Esophagus (tissue), 2 donors: Measurements from ENCODE around the gene ABR. TPM values are rescaled to one million over a fixed set of nuclear protein-coding genes. Genes with fewer than 3 reads are reported as not detected.

Experiments
- H3K27ac ChIP-seq, 2 donors: one replicate each; pipeline ENCODE4 v1.5.1; 2013; ENCODE audit warnings: low read depth in 2 of 2, mild to moderate bottlenecking in 2 of 2, inconsistent platforms in 1 of 2, low read length in 1 of 2, moderate library complexity in 1 of 2
- H3K27me3 ChIP-seq, 2 donors: one replicate each; pipeline ENCODE4 v1.6.1; 2013; ENCODE audit warnings: low read length in 2 of 2, control low read depth in 1 of 2, mild to moderate bottlenecking in 1 of 2; ENCODE audit not compliant: insufficient read depth in 2 of 2, control insufficient read depth in 1 of 2
- H3K36me3 ChIP-seq, 2 donors: one replicate each; pipeline ENCODE4 v1.6.1; 2013; ENCODE audit warnings: low read length in 1 of 2; ENCODE audit not compliant: control insufficient read depth in 2 of 2, insufficient read depth in 2 of 2
- H3K4me1 ChIP-seq, 2 donors: one replicate each; pipeline ENCODE4 v1.6.1; 2013; ENCODE audit warnings: low read length in 1 of 2; ENCODE audit not compliant: control insufficient read depth in 2 of 2, insufficient read depth in 2 of 2
- H3K4me3 ChIP-seq, 2 donors: one replicate each; pipeline ENCODE4 v1.5.1; 2013; ENCODE audit warnings: low read length in 2 of 2, mild to moderate bottlenecking in 2 of 2, low read depth in 1 of 2, moderate library complexity in 1 of 2
- H3K9me3 ChIP-seq, 2 donors: one replicate each; pipeline ENCODE4 v1.6.1; 2013; ENCODE audit warnings: mild to moderate bottlenecking in 2 of 2, low read depth in 1 of 2, low read length in 1 of 2, moderate library complexity in 1 of 2; ENCODE audit not compliant: control insufficient read depth in 2 of 2, insufficient read depth in 1 of 2
- WGBS, 2 donors: extraction: QIAGEN DNeasy Blood & Tissue Kit; methylation state at CpG; one replicate each; pipeline ENCODE4 v1.1.7; 2013; 5-methylcytosine and 5-hydroxymethylcytosine counted together
- polyA plus RNA-seq, 2 donors: library from polyadenylated mRNA; stranded (reverse); fragments of 200-250 nt; gene quantifications; one replicate each; pipeline ENCODE4 v1.2.3, GENCODE V29; 2013
- donor health status: healthy with polysubstance abuse.
- donor health status: Bipolar disorder and iron deficiency.

ABR gene
- polyA plus RNA-seq, 2 donors, result 48.6 to 57.7 TPM

GRCh38 chr17:1165836-1166235 is 13.9 kb downstream of the ABR start:
- Histone ChIP-seq H3K9me3 (no peaks in the 10 kb centered on the region), H3K4me1 (no peaks in the 10 kb centered on the region), H3K27ac (no peak overlapping the region), H3K27me3 (no peaks in the 10 kb centered on the region), H3K4me3 (no peak overlapping the region), H3K36me3 (no peaks in the 10 kb centered on the region)
- 85 to 92% methylated on average over 19 of the region's 19 CpGs for WGBS, 2 donors

GRCh38 chr17:1164935-1165556 is 14.7 kb downstream of the ABR start:
- no peaks in the 10 kb centered on the region for H3K9me3 ChIP-seq
- WGBS, 2 donors, result 62 to 66% methylated on average over 12 of the region's 12 CpGs
- no peaks in the 10 kb centered on the region for H3K36me3 ChIP-seq
- H3K4me1 ChIP-seq, result no peaks in the 10 kb centered on the region
- H3K4me3 ChIP-seq, result no peak overlapping the region
- H3K27me3 ChIP-seq, result no peaks in the 10 kb centered on the region
- H3K27ac ChIP-seq, result peak overlapping the region in 1 of 2 donors; percentile 57

GRCh38 chr17:1162116-1162855 is 17.5 kb downstream of the ABR start:
- H3K4me3 ChIP-seq, result no peak overlapping the region
- WGBS, 2 donors, result 87 to 90% methylated on average over 16 of the region's 16 CpGs
- H3K9me3 ChIP-seq, result no peaks in the 10 kb centered on the region
- no peaks in the 10 kb centered on the region for H3K4me1 ChIP-seq
- no peaks in the 10 kb centered on the region for H3K27me3 ChIP-seq
- H3K36me3 ChIP-seq, result peaks cover 0 to 2% of the 10 kb centered on the region in 2 donors
- H3K27ac ChIP-seq, result no peak overlapping the region

GRCh38 chr17:1160591-1161390 is 19.0 kb downstream of the ABR start:
- Histone ChIP-seq H3K4me3 (no peak overlapping the region), H3K27me3 (no peaks in the 10 kb centered on the region), H3K27ac (no peak overlapping the region), H3K9me3 (no peaks in the 10 kb centered on the region), H3K36me3 (peaks cover 0 to 2% of the 10 kb centered on the region in 2 donors), H3K4me1 (no peaks in the 10 kb centered on the region)
- WGBS, 2 donors, result 83 to 90% methylated on average over 32 of the region's 32 CpGs

DNA sequence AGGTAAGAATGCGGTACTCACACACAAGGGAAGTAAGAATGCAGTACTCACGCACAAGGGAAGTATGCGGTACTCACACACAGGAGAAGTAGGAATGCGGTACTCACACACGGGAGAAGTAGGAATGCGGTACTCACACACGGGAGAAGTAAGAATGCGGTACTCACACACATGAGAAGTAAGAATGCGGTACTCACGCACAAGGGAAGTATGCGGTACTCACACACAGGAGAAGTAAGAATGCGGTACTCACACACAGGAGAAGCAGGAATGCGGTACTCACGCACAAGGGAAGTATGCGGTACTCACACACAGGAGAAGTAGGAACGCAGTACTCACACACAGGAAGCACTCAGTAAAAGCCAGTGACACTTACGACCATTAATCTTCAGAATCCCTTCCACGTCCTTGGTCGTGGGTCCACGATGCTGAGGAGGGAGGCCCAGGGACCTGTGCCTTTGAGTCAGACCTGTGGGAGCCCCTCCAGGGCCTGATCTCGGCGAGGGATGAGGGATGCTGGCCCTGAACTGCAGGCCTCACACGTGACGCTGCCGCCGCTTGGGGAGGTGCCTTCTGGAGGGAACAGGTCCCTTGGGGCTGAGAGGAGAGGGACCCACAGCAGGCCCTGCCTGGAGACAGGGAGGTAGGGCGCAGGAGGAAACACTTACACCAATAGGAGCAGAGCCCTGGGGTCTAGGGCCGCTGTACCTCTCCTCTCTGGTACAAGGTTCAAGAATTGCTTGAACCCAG is 20.2 kb downstream of the ABR start:
- 89% methylated on average over 28 of the region's 28 CpGs for WGBS, 2 donors
- H3K36me3 ChIP-seq, result peaks cover 0 to 2% of the 10 kb centered on the region in 2 donors
- H3K4me1 ChIP-seq, result no peaks in the 10 kb centered on the region
- no peak overlapping the region for H3K27ac ChIP-seq
- no peak overlapping the region for H3K4me3 ChIP-seq
- no peaks in the 10 kb centered on the region for H3K27me3 ChIP-seq
- H3K9me3 ChIP-seq, result no peaks in the 10 kb centered on the region

- Histone ChIP-seq H3K27ac (no peak overlapping the region), H3K4me1 (no peaks in the 10 kb centered on the region), H3K36me3 (peaks cover 0 to 2% of the 10 kb centered on the region in 2 donors), H3K9me3 (no peaks in the 10 kb centered on the region), H3K27me3 (no peaks in the 10 kb centered on the region), H3K4me3 (no peak overlapping the region)
- 87 to 92% methylated on average over 8 of the region's 8 CpGs for WGBS, 2 donors
These were observed 20.9 kb downstream of the ABR start for GRCh38 chr17:1158879-1159278.

DNA sequence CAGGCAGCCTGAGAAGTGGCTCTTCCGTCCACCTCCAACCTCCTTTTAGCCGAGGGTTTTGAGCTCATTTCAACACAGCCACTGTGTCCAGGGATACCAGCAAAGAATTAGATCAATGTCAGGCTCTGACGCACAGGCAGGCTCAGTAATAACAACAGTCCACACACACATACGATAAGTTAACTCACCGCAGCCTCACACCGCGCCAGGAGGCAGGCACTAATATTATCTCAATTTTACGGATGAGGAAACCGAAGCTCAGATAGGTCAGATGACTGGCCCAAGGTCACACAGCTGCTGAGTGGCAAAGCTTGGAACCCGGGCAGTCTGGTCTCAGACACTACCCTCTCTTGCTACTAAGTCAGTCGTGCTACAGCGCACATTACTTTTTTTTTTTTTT is 22.9 kb downstream of the ABR start:
- Histone ChIP-seq H3K4me3 (no peak overlapping the region), H3K4me1 (no peaks in the 10 kb centered on the region), H3K9me3 (no peaks in the 10 kb centered on the region), H3K36me3 (peaks cover 0 to 2% of the 10 kb centered on the region in 2 donors), H3K27ac (no peak overlapping the region), H3K27me3 (no peaks in the 10 kb centered on the region)
- WGBS, 2 donors, result 90 to 96% methylated on average over 12 of the region's 12 CpGs

DNA sequence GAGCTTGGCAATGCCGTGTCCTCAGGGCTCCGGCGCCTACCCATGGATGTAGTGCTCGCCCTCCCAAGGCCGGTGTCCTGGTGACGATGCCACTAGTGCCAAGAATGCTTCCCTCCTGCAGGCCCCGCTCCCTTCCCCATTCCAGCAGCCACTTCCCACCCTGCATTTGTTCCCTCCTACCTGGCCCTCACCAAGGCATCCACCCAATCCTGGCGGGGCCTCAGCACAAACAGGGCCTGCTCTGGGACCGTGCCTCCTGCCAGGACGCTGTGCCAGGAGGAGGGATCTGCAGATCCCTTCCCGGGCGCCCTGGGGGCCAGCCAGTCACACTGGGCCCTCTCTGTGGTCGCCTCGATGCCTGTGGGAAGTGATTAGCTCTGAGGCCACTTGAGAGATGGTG is 25.1 kb downstream of the ABR start:
- Histone ChIP-seq H3K27me3 (no peaks in the 10 kb centered on the region), H3K4me1 (peaks cover 0 to 3% of the 10 kb centered on the region in 2 donors), H3K4me3 (no peak overlapping the region), H3K36me3 (peaks cover 0 to 2% of the 10 kb centered on the region in 2 donors), H3K9me3 (no peaks in the 10 kb centered on the region), H3K27ac (no peak overlapping the region)
- WGBS, 2 donors, result 66 to 73% methylated on average over 14 of the region's 14 CpGs
